GM19328 (cell line): ENCODE data around the gene HOXA3.

Experiments used
- ATAC-seq: cut with Tn5 transposase; IDR thresholded peaks from one replicate; pipeline ENCODE4 v1.9.1; 2021; ENCODE audit warnings: mild to moderate bottlenecking, moderate library complexity; ENCODE audit not compliant: unreplicated experiment

HOXA3 gene

DNA sequence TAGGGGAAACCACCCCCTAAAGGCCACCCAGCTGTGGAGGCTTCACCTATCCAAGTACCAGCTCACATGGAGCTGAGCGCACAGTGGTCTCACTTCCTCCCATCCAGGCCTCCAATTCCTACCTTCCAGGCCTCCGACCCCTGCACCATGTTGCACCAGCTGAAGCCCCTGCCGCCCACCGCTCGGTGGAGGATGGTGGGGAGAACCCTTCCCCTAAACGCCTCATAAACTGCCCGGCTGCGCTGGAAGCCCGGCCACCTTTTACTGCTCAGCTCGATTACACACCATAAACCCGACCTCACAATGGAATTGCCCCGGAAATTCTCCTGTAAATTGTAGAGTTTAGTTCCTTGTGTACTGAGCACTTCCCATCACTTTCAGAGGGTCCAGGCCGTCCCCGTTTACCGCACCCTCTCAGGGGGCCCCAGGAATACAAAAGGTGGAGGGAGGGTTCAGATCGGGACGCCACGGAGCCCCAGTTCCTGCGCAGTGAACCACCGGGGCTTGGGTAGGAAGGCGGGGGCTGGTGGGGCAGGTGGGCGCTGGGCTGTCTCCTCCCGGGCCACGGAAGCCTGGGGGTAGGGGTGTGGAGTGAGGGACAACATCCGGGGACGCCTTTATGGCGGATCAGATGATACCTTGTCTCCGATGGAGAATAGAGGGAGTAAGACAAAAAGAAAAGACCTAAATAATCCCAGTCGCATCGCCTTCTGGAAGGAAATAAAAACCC lies 5.5 kb upstream of the HOXA3 start:
- no peak for ATAC-seq

GRCh38 chr7:27156916-27157701 lies 4.7 kb upstream of the HOXA3 start:
- ATAC-seq, result no peak

DNA sequence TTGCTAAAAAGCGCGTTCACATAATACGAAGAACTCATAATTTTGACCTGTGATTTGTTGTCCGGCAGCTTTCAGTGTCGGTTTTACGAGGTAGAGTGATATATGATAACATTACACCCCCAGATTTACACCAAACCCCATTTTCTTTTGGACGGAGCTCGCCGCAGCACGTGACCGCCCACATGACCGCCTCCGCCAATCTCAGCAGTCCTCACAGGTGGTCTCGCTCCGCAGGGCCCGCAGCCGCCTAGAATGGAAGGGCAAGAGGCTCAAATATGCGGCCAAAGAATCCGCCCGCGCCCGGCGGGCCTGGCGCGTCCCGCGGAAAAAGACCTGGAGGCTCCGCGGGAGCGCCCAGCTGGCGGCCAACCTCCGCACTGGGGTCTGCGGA lies 4.1 kb upstream of the HOXA3 start, which contains the start of gene HOXA7:
TSS of gene HOXA7 (minus strand) at position 168 of the 391 bp plus-strand sequence. CDS start at position 38, 130 bp downstream.
- no peak for ATAC-seq

- no peak for ATAC-seq
Observed at GRCh38 chr7:27155816-27156507, 3.6 kb upstream of the HOXA3 start.

DNA sequence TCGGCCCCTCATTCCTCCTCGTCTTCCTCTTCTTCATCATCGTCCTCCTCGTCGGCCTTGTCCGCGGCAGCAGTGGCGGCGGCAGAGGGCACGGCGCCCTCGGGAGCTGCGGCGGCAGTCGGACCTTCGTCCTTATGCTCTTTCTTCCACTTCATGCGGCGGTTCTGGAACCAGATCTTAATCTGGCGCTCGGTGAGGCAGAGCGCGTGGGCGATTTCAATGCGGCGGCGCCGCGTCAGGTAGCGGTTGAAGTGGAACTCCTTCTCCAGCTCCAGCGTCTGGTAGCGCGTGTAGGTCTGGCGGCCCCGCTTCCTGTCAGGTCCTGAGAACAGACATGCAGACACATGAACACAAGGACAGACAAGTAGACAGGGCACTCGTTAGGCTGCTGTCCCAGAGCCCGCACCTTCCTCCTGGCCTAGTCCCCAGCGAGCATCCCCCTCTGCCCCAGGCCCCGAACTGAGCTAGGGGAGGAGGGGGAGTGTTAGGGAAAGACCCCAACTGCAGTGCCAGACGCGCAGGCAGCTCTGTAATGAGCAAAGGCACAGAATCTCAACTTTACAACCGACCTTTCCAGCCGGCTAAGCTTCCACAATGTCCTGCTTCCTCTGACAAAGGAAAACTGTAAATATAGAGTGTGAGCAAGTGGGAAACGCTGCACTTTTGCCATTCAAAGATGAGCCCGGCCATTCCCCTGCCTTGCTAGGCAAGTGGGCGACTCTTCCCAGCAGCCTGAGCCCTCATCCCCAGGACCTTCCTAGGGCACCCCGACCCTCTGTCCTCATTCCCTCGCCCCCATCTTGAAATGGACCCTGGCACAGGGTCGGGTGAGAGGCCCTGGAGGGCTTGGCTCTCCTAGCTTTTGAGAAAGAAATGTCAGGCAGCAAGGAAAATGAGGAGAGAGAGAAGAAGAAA lies 2.8 kb upstream of the HOXA3 start:
- ATAC-seq, result no peak

DNA sequence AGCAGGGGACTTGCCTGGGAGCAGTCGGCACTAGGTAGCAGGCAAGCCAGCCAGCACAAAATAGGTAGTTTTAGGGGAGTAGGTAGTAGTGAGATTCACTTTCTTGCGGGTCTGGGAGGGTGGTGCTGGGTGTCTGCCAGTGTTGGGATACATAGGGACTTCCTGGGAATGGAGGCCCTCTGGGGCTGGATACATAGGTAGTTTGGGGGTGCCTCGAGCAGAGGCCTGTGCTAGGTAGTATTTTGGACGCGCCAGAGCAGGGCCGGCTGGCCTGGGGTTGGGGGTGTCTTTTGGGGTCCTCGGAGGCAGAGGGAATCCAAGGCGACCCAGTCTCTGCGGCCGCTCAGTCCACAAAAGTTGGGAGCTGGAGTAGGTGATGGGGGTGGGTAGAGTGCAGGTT lies 2.0 kb upstream of the HOXA3 start:
- no peak for ATAC-seq

- ATAC-seq, result no peak
Observed at GRCh38 chr7:27153526-27153925, 1.1 kb upstream of the HOXA3 start.

DNA sequence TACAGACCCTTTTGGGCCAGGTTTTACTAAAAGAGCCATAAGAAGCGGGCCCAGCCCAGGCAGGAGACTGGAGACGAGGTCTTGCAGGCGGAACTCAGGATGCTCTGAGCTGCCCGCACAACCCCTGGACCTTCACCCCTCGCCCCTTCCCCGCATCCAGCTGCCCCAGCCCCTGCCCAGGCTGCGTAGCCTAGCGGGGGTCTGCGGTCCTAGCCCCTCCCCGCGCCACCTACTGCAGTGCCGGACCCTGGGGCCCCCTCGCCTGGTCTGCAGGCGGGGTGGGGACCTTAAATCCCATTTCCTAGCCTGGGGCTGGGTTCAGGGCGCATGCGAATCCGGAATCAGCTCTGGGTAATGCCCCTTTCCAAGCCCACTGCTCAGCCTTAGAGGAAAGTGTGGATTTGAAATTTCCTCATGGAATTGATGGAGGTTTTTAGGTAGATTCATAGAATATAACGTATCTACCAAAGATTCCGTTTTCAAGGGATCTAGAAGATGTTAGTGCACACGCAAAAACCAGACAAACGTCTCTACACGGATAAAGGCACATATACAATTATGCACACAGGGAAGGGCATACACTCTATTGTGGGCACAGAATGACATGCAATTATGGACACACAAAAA lies 546 bp upstream of the HOXA3 start:
- no peak for ATAC-seq

- no peak for ATAC-seq
Observed at GRCh38 chr7:27151341-27151930, 947 bp downstream of the HOXA3 start.

DNA sequence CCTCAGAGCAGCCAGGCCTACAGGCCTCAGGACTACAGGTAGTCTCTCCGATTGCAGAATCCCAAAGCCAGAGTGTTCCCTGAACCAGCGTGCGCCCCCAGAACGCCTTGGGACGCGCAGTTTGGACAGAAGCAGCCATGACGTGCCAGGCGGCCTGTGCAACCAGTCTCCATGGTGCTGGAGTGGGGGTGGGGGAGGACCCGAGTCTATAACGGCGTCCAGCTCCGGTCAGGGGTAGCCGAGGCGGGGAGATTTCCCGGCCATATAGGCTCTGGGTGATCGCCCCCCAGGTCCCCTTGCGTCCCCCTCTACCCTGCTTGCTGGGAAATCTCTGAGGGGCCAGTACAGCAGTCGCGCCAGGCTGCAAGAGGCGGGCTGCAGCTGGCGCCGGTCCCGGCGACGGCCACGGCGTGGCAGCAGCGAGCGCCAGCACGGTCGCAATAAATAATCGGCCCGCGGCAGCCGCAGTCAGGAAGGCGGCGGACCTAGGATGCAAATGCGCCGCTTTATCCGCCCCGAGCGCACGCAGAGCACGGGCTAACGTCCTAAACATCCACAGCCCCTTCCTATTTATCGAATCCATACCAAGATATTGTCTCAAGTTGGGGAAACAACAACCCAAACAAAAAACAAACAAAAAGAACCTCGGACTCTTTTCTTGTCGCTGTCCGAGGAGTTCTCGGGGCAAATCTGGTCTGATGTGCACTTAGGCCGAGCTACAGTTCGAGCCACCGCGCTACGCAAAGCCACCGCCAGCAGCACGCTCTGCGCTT lies 1.6 kb downstream of the HOXA3 start:
- ATAC-seq, result no peak

GRCh38 chr7:27149842-27150567 lies 2.4 kb downstream of the HOXA3 start:
- ATAC-seq, result no peak

GRCh38 chr7:27148756-27149641 lies 3.4 kb downstream of the HOXA3 start:
- no peak for ATAC-seq

DNA sequence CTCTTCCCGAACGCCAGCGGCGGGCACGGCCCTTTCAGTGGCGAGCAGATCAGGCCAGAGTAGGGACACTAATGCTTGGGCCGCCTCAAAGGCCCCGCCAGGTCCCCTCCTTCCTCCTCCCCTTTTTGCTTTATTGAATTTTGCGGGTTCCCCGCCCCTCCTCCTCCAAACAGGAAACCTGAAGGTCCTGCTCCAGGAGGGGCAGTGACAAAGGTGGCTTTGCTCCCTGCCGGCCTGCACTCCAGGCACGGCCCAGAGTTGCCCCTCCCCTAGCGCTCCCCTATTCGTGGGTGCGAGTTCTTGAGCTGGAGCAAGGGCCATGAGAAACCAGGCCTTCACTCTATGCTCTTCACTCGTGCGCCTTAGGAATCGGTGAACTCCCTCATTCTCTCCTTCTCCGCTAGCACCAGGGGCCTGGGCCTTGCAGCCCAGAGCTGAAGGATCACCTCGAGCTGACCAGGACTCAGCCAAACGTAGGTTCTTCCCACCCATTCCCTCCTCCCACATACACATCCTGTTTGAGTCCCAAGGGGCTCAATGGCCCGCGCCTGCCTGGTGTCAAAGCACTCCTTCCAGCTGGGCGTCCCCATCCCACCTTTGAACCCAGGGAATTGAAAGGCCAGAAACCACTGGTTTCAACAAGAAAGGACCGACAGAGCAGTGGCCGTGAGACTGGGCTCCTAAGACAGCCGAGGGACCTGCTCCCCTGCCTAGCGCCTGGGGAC lies 4.2 kb downstream of the HOXA3 start:
- no peak for ATAC-seq

- ATAC-seq, result no peak
Observed at GRCh38 chr7:27147199-27148030, 5.0 kb downstream of the HOXA3 start, which contains the start of gene HOXA6. TSS of gene HOXA6 (minus strand) at chr7:27147774. CDS start at chr7:27147749, 25 bp downstream.

GRCh38 chr7:27146491-27147198 lies 5.7 kb downstream of the HOXA3 start:
- ATAC-seq, result no peak
